GM20000 (cell line): ENCODE data around the gene SORT1.

ENCODE experiments used
- DNase-seq: peaks from one replicate; pipeline ENCODE4 v3.0.0; 2012; ENCODE audit warnings: low spot score
- TF ChIP-seq, protein P1 (sequence below): IDR thresholded peaks from 2 replicates; pipeline ENCODE4 v1.5.1; 2012; ENCODE audit warnings: mild to moderate bottlenecking, control low read depth; ENCODE audit errors: extremely low read depth, missing control alignments

The SORT1 gene

DNA sequence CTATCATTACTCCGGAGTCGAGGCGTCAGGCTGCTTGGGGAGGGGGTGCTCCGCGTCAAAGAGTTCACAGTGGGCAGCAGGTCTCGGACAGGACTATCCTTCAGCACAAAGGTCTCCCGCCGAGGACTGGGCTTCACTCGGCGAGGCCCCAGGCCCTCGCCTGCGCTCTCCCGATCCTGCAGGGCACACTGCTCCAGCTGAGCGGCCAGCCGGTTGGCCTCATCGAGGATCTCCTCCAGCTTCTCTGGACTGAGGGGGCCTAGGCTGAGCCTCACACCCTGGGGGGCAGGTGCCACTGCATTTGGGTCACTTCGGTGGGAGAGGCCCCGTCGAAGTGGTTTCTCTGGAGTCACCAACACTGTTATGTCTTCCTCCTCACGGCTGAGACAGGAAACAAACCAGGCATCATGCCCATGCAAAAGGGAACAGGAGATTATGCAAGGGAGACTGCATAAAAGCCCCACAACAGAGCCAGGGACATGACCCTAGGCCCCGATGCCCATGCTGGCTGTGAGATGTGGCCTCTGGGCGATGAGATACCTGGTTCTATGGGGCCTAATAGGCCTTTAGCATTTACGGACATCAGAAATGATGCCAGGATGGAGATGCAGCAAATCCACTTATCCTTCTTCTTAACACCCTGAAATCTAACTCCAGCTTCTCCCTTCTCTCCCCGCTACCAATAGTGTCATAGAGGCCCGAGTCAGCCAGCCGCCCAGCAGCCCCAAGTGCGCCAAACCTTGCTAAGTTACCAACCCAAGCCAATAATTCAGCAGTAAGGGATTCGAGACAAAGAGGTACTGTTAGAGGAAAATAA, 115.8 kb downstream of the SORT1 start:
- DNase-seq = no peak
- TF ChIP-seq, protein P1, sequence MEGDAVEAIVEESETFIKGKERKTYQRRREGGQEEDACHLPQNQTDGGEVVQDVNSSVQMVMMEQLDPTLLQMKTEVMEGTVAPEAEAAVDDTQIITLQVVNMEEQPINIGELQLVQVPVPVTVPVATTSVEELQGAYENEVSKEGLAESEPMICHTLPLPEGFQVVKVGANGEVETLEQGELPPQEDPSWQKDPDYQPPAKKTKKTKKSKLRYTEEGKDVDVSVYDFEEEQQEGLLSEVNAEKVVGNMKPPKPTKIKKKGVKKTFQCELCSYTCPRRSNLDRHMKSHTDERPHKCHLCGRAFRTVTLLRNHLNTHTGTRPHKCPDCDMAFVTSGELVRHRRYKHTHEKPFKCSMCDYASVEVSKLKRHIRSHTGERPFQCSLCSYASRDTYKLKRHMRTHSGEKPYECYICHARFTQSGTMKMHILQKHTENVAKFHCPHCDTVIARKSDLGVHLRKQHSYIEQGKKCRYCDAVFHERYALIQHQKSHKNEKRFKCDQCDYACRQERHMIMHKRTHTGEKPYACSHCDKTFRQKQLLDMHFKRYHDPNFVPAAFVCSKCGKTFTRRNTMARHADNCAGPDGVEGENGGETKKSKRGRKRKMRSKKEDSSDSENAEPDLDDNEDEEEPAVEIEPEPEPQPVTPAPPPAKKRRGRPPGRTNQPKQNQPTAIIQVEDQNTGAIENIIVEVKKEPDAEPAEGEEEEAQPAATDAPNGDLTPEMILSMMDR = no peak

DNA sequence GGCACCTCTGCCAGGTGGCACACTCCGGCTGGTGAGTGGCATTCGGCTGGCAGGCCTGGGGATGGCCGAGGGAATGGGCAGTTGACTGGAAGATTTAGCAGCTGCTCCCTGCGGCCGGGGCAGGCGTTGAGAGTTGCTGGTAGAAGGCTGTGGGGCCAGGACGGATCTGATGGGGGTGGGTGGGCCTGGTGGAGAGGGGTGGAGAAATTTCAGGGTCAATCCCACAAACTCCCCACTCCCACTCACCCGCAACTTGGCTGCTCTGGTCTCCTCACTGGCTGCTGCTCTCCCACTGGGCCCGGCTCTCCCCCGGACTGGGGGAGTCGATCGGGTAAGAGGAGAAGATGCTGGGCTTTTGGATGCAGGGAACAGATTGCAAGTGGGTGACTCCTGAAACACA, 116.9 kb downstream of the SORT1 start:
- TF ChIP-seq, protein P1 = no peak
- DNase-seq = no peak

DNA sequence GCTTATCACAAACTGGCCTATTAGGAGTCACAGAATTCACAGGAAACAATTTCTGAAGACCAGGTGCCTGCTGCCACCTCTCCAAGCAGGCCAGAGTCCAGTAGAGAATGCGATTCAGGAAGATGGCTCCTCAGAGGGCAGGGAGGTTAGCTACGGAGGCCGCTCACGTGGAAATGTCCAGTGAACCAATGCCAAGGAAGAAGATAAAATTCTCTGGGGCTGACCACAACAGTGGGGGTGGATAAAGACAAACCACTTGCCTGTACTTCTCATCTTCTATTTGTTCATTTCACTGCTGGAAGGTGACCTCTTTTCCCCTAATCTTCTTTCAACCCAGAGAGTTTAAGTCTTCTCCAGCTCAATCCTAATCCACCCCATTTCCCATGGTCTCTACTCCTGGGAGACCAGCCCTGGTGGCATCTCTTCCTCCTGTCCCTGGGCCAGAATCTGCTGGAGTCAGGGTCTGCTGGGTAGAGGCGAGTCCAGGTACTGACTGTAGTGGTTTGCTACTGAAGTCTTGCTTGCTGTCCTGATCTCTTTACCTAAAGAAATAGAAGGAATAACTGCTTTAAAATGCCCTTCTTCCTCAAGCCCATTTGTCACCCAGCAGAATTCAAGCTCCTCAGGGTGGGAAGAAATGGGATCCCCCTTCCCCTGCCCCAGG, 118.0 kb downstream of the SORT1 start:
- DNase-seq = no peak
- TF ChIP-seq, protein P1 = no peak

DNA sequence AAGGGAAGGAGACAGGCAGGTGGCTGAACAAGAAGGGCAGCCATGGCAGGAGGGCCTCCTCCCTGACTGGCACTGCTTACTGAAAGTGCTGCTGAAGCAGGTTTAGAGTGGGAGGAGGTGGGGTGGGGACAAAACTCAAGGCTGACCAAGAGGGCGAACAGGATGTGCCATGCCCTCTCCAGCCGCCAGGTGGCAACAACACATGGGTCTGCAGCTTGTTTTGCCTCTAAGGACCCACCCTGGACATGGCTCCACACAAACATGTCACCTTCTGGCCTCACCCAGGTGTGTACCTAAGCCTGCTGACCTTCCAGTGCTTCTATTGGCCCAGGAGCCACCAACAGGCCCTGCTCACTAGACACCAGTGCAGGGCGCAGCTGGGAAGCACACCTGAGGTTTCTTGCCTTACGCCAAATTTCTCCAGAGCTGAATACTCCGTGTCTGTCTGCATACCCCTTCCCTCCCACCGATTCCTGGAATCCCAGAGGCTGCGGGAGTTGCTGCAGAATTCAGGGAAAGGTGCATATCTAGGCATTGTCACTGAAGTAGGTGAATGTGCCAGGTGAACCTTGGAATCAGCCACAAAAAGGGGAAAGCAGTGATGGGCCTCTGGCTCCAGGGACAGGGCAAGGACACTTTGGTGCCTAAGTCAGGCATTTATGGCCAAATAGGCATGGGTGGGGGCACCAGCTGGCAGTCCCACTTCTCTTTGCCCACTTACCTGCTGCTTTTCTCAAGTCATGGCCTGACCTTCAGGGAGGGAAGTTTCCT, 120.1 kb downstream of the SORT1 start:
- peak; percentile 90 for DNase-seq
- TF ChIP-seq, protein P1 = peak; percentile 85

DNA sequence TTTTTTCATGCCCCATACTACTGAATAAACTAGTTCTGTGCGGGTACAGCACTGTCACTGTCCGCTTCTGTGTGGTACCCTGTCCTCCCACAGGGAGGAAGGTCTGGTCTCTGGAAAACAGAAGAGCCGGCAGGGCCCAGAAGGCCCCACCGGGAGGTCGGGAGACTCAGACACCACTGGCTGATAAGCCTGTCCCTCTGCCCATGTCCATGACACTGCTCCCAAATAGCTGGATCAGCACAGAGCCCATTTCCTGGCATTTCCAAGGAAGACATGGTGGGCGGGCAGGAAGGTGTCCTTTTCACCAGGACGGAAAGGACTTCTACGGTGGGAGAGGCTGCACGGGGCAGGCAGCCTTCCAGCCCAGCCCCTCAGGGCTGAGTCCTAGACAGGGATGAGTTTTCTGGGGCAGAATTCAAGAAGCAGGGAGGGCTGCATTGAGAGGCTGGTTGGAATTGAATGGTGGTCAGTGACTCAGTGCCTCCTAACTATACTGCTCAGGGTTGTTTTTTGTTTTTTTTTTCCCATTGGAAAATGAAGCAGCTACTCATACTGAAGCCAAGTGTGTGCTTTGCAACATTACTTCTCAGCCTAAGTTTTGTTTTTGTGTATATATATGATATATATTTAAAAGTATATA, 121.9 kb downstream of the SORT1 start:
- TF ChIP-seq, protein P1 = no peak
- DNase-seq = no peak

DNA sequence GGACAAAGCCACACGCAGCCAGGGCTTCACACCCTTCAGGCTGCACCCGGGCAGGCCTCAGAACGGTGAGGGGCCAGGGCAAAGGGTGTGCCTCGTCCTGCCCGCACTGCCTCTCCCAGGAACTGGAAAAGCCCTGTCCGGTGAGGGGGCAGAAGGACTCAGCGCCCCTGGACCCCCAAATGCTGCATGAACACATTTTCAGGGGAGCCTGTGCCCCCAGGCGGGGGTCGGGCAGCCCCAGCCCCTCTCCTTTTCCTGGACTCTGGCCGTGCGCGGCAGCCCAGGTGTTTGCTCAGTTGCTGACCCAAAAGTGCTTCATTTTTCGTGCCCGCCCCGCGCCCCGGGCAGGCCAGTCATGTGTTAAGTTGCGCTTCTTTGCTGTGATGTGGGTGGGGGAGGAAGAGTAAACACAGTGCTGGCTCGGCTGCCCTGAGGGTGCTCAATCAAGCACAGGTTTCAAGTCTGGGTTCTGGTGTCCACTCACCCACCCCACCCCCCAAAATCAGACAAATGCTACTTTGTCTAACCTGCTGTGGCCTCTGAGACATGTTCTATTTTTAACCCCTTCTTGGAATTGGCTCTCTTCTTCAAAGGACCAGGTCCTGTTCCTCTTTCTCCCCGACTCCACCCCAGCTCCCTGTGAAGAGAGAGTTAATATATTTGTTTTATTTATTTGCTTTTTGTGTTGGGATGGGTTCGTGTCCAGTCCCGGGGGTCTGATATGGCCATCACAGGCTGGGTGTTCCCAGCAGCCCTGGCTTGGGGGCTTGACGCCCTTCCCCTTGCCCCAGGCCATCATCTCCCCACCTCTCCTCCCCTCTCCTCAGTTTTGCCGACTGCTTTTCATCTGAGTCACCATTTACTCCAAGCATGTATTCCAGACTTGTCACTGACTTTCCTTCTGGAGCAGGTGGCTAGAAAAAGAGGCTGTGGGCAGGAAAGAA, 122.9 kb downstream of the SORT1 start:
- TF ChIP-seq, protein P1 = no peak
- no peak for DNase-seq
